GM19043 (cell line): ENCODE results near the gene SH3BP4.

Experiments
- ATAC-seq: cut with Tn5 transposase; IDR thresholded peaks from one replicate; pipeline ENCODE4 v1.9.1; 2021; ENCODE audit warnings: low read depth; ENCODE audit not compliant: unreplicated experiment

SH3BP4 gene

GRCh38 chr2:234940527-234940926, 11.3 kb upstream of the SH3BP4 start:
- ATAC-seq, result no peak

- no peak for ATAC-seq
Measured at GRCh38 chr2:234945339-234945873, 6.4 kb upstream of the SH3BP4 start.

DNA sequence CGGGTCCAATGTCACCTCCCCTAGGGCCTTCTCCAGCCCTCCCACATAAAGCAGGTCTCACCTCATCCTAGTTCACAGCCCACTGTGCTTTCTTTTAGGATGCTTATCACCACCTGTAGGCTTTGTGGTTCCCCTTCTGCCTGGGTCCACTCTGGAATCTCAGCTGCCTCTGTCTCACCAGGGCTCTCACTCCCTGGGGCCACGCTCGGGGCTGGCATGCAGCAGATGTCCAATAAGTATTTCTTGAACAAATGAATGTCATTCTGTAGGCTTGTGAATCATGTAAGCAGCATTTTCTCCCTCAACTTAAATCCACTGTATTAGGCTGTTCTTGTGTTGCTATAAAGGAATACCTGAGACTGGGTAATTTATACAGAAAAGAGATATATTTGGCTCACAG, 4.3 kb upstream of the SH3BP4 start:
- ATAC-seq, result no peak

GRCh38 chr2:234949762-234950434, 1.9 kb upstream of the SH3BP4 start:
- ATAC-seq, result no peak

DNA sequence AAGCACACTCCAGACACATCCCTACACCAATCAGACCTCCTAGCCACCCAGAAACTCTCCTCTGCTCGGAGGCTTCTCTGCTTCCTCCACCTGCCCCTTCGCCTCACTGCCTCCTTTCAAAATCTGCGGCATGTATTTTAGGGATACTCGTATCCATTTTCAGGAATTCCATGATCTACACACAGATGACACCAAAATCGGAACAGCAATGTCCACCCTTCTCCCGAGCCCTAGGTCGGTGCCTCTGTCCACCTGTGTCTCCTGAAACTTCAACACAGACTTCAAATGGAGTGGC, 1.4 kb upstream of the SH3BP4 start:
- no peak for ATAC-seq

GRCh38 chr2:234950730-234951663, 820 bp upstream of the SH3BP4 start:
- ATAC-seq, result no peak

DNA sequence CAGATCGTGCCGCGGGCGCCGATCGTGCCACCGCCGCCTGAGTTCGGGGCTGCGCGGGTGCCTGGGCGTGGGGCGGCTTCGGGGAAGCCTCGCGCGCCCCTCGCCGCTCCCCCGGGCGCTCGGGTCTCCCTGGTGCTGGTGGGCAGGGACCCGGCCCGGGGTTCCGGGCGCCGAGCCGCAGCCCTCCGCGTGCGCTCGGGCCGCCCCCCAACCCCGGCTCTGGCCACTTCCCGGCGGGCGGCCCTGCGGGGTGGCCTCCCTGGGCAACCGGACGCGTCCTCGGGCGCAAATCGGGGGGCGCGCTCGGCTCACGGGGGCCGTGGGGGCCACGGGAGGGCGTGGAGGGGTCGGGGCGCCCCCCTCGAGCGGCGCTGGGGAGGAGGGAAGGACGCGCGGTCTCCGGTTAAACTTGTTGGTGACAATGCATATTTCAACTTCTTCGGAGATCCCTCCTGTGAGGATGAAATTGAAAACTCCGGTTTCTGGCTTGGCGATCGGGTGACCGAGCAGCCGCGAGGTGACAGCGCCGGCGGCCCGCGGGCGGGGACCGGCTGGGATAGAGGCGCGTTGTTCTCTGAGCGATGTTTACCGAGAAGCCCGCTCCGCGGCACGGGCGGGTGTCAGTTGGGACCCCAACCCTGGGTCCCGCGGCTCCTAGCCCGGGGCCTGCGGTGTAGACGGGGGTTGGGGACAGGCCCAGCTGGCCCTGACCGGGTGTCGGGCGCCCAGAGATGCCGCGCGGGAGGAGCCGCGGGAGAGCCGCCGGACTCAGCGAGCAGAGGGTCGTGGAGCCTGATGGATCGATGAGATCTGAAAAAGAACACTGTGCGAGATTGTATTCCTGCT, 676 bp downstream of the SH3BP4 start:
- no peak for ATAC-seq

DNA sequence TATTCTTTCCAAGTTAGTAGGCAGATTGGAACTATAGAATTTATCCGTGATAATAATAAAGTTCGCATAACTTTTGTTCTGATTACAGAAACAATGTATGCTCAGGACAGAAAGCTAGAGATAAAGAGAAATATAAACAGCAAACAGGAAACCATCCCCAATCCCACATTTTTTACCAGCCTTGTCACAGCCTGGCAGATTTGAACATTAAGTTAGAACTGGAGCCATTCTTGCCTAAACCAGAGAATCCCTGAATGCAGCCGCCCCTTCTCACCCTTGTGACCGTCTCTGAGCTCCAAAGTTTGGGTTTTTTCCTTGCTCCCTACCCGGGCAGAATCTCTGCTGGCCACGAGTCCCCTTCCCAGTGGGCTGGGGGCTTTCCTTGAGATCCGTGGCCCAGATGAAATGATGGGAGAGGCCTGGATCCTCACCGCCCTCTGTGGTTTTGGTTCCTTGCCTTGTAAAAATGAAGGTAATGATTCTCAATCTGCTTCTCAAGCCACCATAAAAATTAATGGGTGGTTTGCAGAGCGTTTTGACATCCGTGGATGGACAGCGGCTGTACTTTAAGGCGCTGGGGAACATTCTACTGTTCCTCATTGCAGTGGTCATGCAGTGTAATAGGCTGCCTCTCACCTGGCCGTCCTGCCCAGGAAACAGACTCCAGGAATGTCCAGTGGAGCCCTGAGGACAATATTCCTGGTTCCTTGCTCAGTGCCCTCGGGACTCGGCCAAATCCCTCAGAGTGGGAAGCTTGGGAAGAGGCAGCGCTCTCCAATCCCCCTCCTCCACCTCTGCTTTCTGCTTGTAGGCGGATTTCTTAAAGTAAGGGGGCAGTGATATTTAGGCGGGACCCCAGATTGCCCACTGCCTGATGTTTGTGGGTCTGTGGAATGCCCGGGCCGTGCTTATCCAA, 1.6 kb downstream of the SH3BP4 start:
- ATAC-seq, result no peak

DNA sequence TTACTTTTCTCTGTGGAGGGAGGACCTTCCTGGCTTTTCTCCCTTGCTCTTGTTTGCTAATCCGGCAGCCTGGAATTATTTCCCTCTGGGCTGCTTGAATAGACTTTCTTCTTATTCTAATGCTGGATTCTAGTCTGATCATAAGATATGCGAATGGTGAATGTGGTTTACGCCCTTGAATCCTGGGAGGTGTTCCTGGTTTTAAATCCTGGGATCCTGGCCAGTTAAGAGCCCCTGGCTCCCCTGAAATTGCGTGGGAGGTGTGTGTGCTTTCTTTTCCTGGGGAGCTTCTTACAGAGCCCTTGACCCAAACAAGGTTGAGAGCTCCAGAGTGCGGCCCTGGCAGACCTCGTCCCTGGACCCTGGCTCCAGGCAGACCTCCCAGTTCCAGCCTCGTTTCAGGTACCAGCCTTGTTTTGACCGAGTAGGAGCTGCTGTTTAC, 2.8 kb downstream of the SH3BP4 start:
- ATAC-seq, result no peak

- no peak for ATAC-seq
Measured at GRCh38 chr2:234955091-234955591, 3.3 kb downstream of the SH3BP4 start.

DNA sequence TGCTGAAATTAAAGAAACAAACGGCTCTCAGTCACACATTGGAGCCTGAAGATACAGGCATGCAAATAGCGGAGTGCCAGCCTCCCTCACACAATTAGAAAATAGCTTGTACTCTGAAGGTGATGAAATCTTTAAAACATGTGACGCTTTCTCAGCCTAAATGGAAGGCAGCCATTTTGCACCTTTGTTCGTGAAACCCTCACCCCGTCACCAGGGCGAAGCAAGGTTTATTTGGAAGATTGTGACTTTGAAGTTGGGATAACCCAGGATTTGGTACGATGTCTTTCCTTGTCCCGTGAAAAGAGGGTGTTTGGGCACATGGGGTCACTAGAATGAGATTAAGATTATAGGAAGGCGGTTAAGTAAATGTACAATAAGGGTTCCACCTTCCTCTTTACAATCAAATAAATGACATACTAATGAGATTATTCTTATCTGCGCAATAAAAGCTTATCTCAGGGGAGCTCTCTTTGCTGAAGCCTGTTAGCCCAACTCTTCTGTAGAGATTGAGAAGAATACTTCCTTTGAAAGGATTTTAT, 4.2 kb downstream of the SH3BP4 start:
- ATAC-seq, result no peak

DNA sequence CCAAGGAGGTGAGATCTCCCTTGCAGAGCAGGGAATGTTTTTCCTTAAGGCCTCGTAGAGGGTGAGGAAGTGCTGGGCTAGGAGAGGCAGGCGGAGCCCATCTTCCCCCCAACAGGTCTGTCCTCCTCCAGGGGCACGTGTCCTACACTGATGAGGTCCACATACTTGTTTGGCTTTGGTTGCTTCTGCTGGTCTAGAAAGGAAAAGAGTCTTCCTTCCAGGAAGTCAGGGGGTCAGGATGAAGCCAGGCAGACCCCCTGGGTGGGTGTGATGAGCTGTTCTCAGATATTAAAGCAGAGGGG, 6.0 kb downstream of the SH3BP4 start:
- no peak for ATAC-seq

DNA sequence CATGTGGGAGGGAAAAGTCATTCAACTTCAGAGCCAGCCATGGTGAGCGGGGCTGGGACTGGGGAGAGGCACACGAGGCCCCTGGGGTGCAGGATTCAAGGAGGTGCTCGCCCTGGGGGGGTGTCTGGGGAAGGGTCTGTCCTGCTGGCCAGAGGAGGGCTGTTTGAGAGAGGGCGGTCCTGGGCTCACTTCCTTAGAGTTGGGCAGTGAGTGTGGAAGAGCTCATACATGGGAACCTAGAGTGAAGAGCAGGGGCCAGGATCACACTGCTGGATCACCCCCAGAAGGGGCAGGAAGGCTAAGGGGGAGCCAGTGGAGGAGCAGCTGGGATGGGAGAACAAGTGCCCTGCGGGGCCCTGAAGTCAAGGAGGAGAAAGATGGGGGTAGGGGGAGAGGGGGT, 6.5 kb downstream of the SH3BP4 start:
- ATAC-seq, result no peak

- ATAC-seq, result no peak
Measured at GRCh38 chr2:234958746-234959395, 7.1 kb downstream of the SH3BP4 start.

- no peak for ATAC-seq
Measured at GRCh38 chr2:234960175-234961088, 8.6 kb downstream of the SH3BP4 start.

GRCh38 chr2:234961784-234962183, 10.0 kb downstream of the SH3BP4 start:
- ATAC-seq, result no peak

- ATAC-seq, result no peak
Measured at GRCh38 chr2:234963773-234964615, 12.2 kb downstream of the SH3BP4 start.
